PC-9 (cell line): ENCODE data around the gene SLC22A23. TPM values are rescaled to one million over a fixed set of nuclear protein-coding genes. Genes with fewer than 3 reads are reported as not detected.
"Not testable (repeated sequence)": the region's sequence is repeated elsewhere in the genome, so short reads cannot be mapped to it uniquely, and the experiment has no call there.

Experiments used
- BruUV-seq: library from RNA; stranded (reverse); fragments of 400-500 nt; replicated peaks from 2 replicates; lab custom pipeline; 2021; lab: Mats Ljungman, UMichigan
- CTCF ChIA-PET: fragments of 300-600 bp; sonication (Branson Sonifier 250); formaldehyde crosslinking; loops from one replicate; lab custom pipeline; 2022; ENCODE audit warnings: antibody characterized with exemption; lab: Charles Lee
- POLR2A ChIA-PET: fragments of 300-600 bp; sonication (Branson Sonifier 250); formaldehyde crosslinking; loops from one replicate; lab custom pipeline; 2022; ENCODE audit warnings: antibody characterized with exemption; ENCODE audit not compliant: unreplicated experiment; lab: Charles Lee
- DNase-seq, 2 experiments: peaks; one replicate each; pipeline versions ENCODE4 v3.0.0 to v3.0.0-alpha.2; 2015 to 2022; ENCODE audit warnings: mixed read lengths in 1 of 2
- H2AFZ ChIP-seq: fragments of 200-600 bp; sonication (generic); 2 replicates; pipeline ENCODE4 v1.8.1; 2017; ENCODE audit warnings: antibody characterized with exemption
- H3F3A ChIP-seq: fragments of 200-600 bp; sonication (generic); 2 replicates; pipeline ENCODE4 v1.8.1; 2017; ENCODE audit warnings: antibody characterized with exemption, mild to moderate bottlenecking, low read depth; ENCODE audit not compliant: insufficient read depth
- H3K27ac ChIP-seq: fragments of 200-600 bp; sonication (generic); 2 replicates; pipeline ENCODE4 v1.6.1; 2016; ENCODE audit warnings: mixed run types
- H3K27me3 ChIP-seq: fragments of 200-600 bp; sonication (generic); 2 replicates; pipeline ENCODE4 v1.6.1; 2016; ENCODE audit warnings: low read depth, mixed run types; ENCODE audit not compliant: insufficient read depth
- H3K36me3 ChIP-seq: fragments of 200-600 bp; sonication (generic); 2 replicates; pipeline ENCODE4 v1.6.1; 2016; ENCODE audit warnings: low read depth, mixed run types
- H3K4me1 ChIP-seq: fragments of 200-600 bp; sonication (generic); replicated peaks from 2 replicates; pipeline ENCODE4 v1.6.1; 2016; ENCODE audit warnings: mixed run types; ENCODE audit not compliant: insufficient read depth
- H3K4me2 ChIP-seq: fragments of 200-600 bp; sonication (generic); 2 replicates; pipeline ENCODE4 v1.6.1; 2017; ENCODE audit warnings: mixed run types
- H3K4me3 ChIP-seq: fragments of 200-600 bp; sonication (generic); 2 replicates; pipeline ENCODE4 v1.6.1; 2016; ENCODE audit warnings: mixed run types
- H3K79me2 ChIP-seq: fragments of 200-600 bp; sonication (generic); 2 replicates; pipeline ENCODE4 v1.6.1; 2017; ENCODE audit warnings: low read depth, mixed run types
- H3K9me2 ChIP-seq: fragments of 200-600 bp; sonication (generic); 2 replicates; pipeline ENCODE4 v1.8.1; 2017; ENCODE audit warnings: mild to moderate bottlenecking; ENCODE audit not compliant: insufficient read depth
- H3K9me3 ChIP-seq: fragments of 200-600 bp; sonication (generic); 2 replicates; pipeline ENCODE4 v1.8.1; 2016; ENCODE audit warnings: low read depth; ENCODE audit not compliant: insufficient read depth
- H4K20me1 ChIP-seq: fragments of 200-600 bp; sonication (generic); 2 replicates; pipeline ENCODE4 v1.8.1; 2017; ENCODE audit not compliant: insufficient read depth
- EZH2 ChIP-seq: fragments of 200-600 bp; sonication (generic); IDR thresholded peaks from 2 replicates; pipeline ENCODE4 v1.8.0; 2017; ENCODE audit warnings: antibody characterized with exemption, low read depth
- intact Hi-C: fragments of 100-400 bp; cut with micrococcal nuclease; formaldehyde crosslinking; loops from one replicate; pipeline ENCODE4 v1.10.0; 2022; ENCODE audit not compliant: unreplicated experiment
- total RNA-seq: library from RNA; stranded (reverse); gene quantifications from 2 replicates; pipeline ENCODE4 v1.2.3, GENCODE V29; 2021
- TF ChIP-seq, protein P1 (sequence below): fragments of 200-600 bp; sonication (generic); conservative IDR thresholded peaks from 2 replicates; pipeline ENCODE4 v1.6.1; 2017; ENCODE audit warnings: mixed run types, antibody characterized with exemption, mild to moderate bottlenecking, moderate library complexity

The SLC22A23 gene
- total RNA-seq, 1 experiment from 2014 or later: 13.5 TPM

DNA sequence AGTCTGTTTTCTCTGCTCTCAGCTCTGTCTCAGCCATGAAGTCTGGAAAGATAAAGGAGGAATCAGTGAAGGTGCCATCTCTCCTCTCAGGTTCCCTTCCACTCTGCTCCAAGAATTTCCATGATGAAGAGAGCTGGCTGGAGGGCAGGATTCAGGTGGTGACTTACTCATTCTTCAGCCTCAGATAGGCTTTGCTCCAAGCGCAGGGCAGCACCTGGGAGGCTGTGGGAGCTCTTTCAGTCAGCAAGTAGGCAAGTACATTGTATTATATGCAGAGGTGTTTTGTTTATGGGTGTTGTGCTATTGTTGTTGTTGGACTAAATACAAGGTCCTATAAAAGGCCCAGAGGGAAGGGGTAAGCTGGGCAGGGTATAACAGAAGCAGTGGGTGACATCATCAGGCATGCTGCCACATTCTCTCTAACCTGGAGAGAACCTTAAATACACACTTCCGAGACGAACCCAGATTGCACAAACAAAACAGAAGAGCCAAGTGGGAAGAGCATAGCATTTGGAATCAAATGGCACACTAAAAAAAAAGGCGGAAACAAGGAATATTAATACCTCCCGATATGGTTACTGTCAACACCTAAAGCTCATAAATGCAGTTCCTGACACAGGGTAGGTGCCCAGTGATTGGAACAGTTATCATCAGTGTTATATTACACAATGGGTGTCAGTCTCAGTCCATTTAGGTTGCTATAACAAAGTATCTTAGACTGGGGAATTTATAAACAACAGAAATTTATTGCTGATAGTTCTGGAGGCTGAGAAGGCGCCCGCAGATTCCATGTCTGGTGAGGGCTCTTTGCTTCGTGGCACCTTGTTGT is 212.6 kb downstream of the SLC22A23 start:
- no peaks in the 10 kb centered on the region for H3K9me3 ChIP-seq
- no peaks in the 10 kb centered on the region for H3K79me2 ChIP-seq
- no peaks in the 10 kb centered on the region for H3F3A ChIP-seq
- no peaks in the 10 kb centered on the region for H4K20me1 ChIP-seq
- H3K27me3 ChIP-seq: no peaks in the 10 kb centered on the region
- no peak overlapping the region for H3K4me3 ChIP-seq
- H2AFZ ChIP-seq: no peak overlapping the region
- ChIA-PET CTCF (interaction anchor here (0.5 kb wide), 1 partner anchor 118 kb away, joined by 3 read pairs; no protein-coding TSS in a partner anchor), POLR2A (no interaction called here)
- H3K36me3 ChIP-seq: no peaks in the 10 kb centered on the region
- H3K27ac ChIP-seq: no peak overlapping the region
- no peak for TF ChIP-seq EZH2
- TF ChIP-seq, protein P1, sequence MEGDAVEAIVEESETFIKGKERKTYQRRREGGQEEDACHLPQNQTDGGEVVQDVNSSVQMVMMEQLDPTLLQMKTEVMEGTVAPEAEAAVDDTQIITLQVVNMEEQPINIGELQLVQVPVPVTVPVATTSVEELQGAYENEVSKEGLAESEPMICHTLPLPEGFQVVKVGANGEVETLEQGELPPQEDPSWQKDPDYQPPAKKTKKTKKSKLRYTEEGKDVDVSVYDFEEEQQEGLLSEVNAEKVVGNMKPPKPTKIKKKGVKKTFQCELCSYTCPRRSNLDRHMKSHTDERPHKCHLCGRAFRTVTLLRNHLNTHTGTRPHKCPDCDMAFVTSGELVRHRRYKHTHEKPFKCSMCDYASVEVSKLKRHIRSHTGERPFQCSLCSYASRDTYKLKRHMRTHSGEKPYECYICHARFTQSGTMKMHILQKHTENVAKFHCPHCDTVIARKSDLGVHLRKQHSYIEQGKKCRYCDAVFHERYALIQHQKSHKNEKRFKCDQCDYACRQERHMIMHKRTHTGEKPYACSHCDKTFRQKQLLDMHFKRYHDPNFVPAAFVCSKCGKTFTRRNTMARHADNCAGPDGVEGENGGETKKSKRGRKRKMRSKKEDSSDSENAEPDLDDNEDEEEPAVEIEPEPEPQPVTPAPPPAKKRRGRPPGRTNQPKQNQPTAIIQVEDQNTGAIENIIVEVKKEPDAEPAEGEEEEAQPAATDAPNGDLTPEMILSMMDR: no peak
- BruUV-seq: no TSS peak
- no peak for DNase-seq
- no peak overlapping the region for H3K4me2 ChIP-seq
- H3K9me2 ChIP-seq: no peaks in the 10 kb centered on the region
- no peaks in the 10 kb centered on the region for H3K4me1 ChIP-seq
- intact Hi-C loops: no loop called here

DNA sequence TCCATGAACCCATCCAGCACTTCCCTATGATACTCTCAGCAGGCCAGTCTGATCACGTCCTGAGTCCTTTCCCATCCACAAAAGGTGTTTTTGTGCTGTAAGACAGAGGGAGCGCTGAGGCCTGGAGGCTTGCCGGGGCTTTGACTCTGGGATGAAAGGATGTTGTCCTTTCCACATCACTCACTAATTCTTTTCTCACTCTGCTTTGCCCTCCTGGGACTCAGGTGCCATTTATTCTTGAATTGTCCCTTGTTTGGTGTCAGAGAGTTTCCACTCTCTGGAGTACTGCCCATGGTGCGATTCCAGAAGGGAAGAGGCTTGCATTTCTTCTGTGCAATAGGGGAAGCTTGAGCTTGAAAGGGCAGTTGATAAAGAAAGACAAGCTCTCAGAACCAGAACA is 214.1 kb downstream of the SLC22A23 start:
- Histone ChIP-seq H3K9me2 (no peaks in the 10 kb centered on the region), H3K27ac (no peak overlapping the region), H3F3A (no peaks in the 10 kb centered on the region), H2AFZ (no peak overlapping the region), H3K79me2 (no peaks in the 10 kb centered on the region), H3K27me3 (no peaks in the 10 kb centered on the region), H3K36me3 (no peaks in the 10 kb centered on the region), H3K4me3 (no peak overlapping the region), H3K9me3 (no peaks in the 10 kb centered on the region), H3K4me1 (no peaks in the 10 kb centered on the region), H4K20me1 (no peaks in the 10 kb centered on the region), H3K4me2 (no peak overlapping the region)
- BruUV-seq: no TSS peak
- intact Hi-C loops: no loop called here
- DNase-seq: no peak
- TF ChIP-seq, protein P1: no peak
- TF ChIP-seq EZH2: no peak
- POLR2A ChIA-PET: no interaction called here
- CTCF ChIA-PET: no interaction called here

DNA sequence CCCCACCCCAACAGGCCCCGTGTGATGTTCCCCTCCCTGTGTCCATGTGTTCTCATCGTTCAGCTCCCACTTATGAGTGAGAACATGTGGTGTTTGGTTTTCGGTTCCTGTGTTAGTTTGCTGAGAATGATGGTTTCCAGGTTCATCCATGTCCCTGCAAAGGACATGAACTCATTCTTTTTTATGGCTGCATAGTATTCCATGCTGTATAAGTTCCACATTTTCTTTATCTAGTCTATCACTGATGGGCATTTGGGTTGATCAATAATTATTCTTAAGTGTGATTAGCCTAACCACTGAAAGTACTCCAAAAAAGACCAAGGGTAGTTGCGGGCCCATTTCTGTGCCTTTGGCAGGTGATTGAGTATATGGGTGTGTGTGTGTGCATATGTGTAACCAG is 215.1 kb downstream of the SLC22A23 start:
- H3K4me1 ChIP-seq, intact Hi-C loops, CTCF ChIA-PET, H3K79me2 ChIP-seq, POLR2A ChIA-PET, BruUV-seq, H3K27me3 ChIP-seq, H2AFZ ChIP-seq, DNase-seq, H3K36me3 ChIP-seq, H3F3A ChIP-seq, H3K4me2 ChIP-seq, H3K27ac ChIP-seq, H3K9me2 ChIP-seq, H3K4me3 ChIP-seq, H4K20me1 ChIP-seq, H3K9me3 ChIP-seq: not testable (repeated sequence)
